Measurements from ENCODE around the gene MATCAP1. TPM values are rescaled to one million over a fixed set of nuclear protein-coding genes. Genes with fewer than 3 reads are reported as not detected.

MATCAP1 gene
- total RNA-seq, 3 donors from 2014 or later: 10.9 to 13.4 (median 11.6) TPM

DNA sequence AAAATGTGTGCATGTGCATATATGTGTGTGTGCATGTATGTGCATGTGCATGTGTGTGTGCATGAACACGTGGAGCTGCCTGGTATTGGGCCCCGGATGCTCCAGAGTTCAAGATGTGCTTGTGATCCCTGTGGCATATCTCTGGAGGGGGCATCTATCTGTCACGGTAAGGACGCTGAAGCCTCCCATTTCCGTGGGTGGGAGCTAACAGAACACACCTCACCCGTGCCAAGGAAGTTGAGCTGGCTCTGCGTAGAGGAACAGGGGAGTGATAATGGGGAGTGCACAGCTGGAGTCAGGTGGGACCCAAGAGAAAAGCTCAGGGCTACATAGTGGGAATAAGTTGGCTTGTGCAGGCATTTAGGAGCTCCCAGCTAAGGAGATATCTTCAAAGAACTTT lies 27.9 kb upstream of the MATCAP1 start:
- no peak for DNase-seq (ENCODE audit: low spot score in 2 of 2)
- intact Hi-C loops (cut with DNase I; ENCODE audit: low total_unique reads): no loop called here
- TF ChIP-seq POLR2AphosphoS5 (IDR thresholded peaks at IDR 0.05) (no peak), POLR2A (IDR thresholded peaks at IDR 0.05) (no peak), CTCF (IDR thresholded peaks at IDR 0.05) (no peak)
- Histone ChIP-seq H3K27ac (no peak overlapping the region), H3K4me1 (no peaks in the 10 kb centered on the region), H3K27me3 (no peaks in the 10 kb centered on the region), H3K4me3 (no peak overlapping the region), H3K9me3 (no peaks in the 10 kb centered on the region), H3K36me3 (no peaks in the 10 kb centered on the region)

GRCh38 chr16:67210069-67210937 lies 26.5 kb upstream of the MATCAP1 start:
- TF ChIP-seq POLR2AphosphoS5 (IDR thresholded peaks at IDR 0.05) (no peak), CTCF (IDR thresholded peaks at IDR 0.05) (no peak), POLR2A (IDR thresholded peaks at IDR 0.05) (no peak)
- intact Hi-C loops (cut with DNase I; ENCODE audit: low total_unique reads): no loop called here
- no peak overlapping the region for H3K4me3 ChIP-seq
- no peak for DNase-seq (ENCODE audit: low spot score in 2 of 2)
- no peak overlapping the region for H3K27ac ChIP-seq
- H3K4me1 ChIP-seq: no peaks in the 10 kb centered on the region
- no peaks in the 10 kb centered on the region for H3K27me3 ChIP-seq
- no peaks in the 10 kb centered on the region for H3K36me3 ChIP-seq
- no peaks in the 10 kb centered on the region for H3K9me3 ChIP-seq

- H3K36me3 ChIP-seq: no peaks in the 10 kb centered on the region
- no peaks in the 10 kb centered on the region for H3K4me1 ChIP-seq
- H3K27me3 ChIP-seq: no peaks in the 10 kb centered on the region
- H3K9me3 ChIP-seq: no peaks in the 10 kb centered on the region
- H3K27ac ChIP-seq: no peak overlapping the region
- H3K4me3 ChIP-seq: no peak overlapping the region
- intact Hi-C loops (cut with DNase I; ENCODE audit: low total_unique reads): no loop called here
- no peak for DNase-seq (ENCODE audit: low spot score in 2 of 2)
- TF ChIP-seq POLR2AphosphoS5 (IDR thresholded peaks at IDR 0.05) (no peak), POLR2A (IDR thresholded peaks at IDR 0.05) (no peak), CTCF (IDR thresholded peaks at IDR 0.05) (no peak)
Observed at GRCh38 chr16:67209565-67209964, 25.8 kb upstream of the MATCAP1 start.

- H3K4me3 ChIP-seq: no peak overlapping the region
- H3K36me3 ChIP-seq: peaks cover 4% of the 10 kb centered on the region
- H3K9me3 ChIP-seq: no peaks in the 10 kb centered on the region
- TF ChIP-seq POLR2A (IDR thresholded peaks at IDR 0.05): no peak
- TF ChIP-seq POLR2AphosphoS5 (IDR thresholded peaks at IDR 0.05): no peak
- no peak for TF ChIP-seq CTCF (IDR thresholded peaks at IDR 0.05)
- DNase-seq (ENCODE audit: low spot score in 2 of 2): no peak
- no peaks in the 10 kb centered on the region for H3K4me1 ChIP-seq
- H3K27ac ChIP-seq: no peak overlapping the region
- intact Hi-C loops (cut with DNase I; ENCODE audit: low total_unique reads): no loop called here
- H3K27me3 ChIP-seq: no peaks in the 10 kb centered on the region
Observed at GRCh38 chr16:67208154-67208896, 24.6 kb upstream of the MATCAP1 start.
